Body of pancreas (tissue), 4 donors: Measurements from ENCODE around the gene DHRS1. TPM values are rescaled to one million over a fixed set of nuclear protein-coding genes. Genes with fewer than 3 reads are reported as not detected.

Experiments used
- ATAC-seq: fragments of 150-250 bp; one replicate; pipeline ENCODE4 v1.9.1; 2016
- DNase-seq, 4 donors: peaks; one replicate each; pipeline ENCODE4 v3.0.0-alpha.2; 2019
- H3K27ac ChIP-seq, 4 donors: fragments of 200-600 bp; sonication (generic); 1 replicate in 3 of 4; 2 replicates in 1 of 4; pipeline versions ENCODE4 v1.5.1 to v1.6.1; 2016 to 2019; ENCODE audit warnings: mild to moderate bottlenecking in 1 of 4, mixed read lengths in 1 of 4, moderate library complexity in 1 of 4
- H3K27me3 ChIP-seq, 2 donors: fragments of 200-600 bp; sonication (generic); one replicate each; pipeline ENCODE4 v1.6.0; 2016; ENCODE audit warnings: mild to moderate bottlenecking in 1 of 2
- H3K36me3 ChIP-seq, 2 donors: fragments of 200-600 bp; sonication (generic); replicated peaks in 1 of 2; 2 replicates each; pipeline ENCODE4 v1.5.1; 2016; ENCODE audit warnings: low read depth in 2 of 2; ENCODE audit not compliant: insufficient read depth in 1 of 2
- H3K4me1 ChIP-seq: fragments of 200-600 bp; sonication (generic); one replicate; pipeline ENCODE4 v1.6.0; 2016
- H3K4me3 ChIP-seq, 2 donors: fragments of 200-600 bp; sonication (generic); 1 replicate in 1 of 2; 2 replicates in 1 of 2; pipeline ENCODE4 v1.5.1; 2016 to 2019
- H3K9me3 ChIP-seq, 3 donors: fragments of 200-600 bp; sonication (generic); 1 replicate in 2 of 3; 2 replicates in 1 of 3; pipeline ENCODE4 v1.5.1; 2016
- POLR2A ChIP-seq, 3 donors: fragments of 450-650 bp; IDR thresholded peaks; one replicate each; pipeline ENCODE4 v1.6.1; 2016; ENCODE audit warnings: antibody characterized with exemption in 3 of 3, mild to moderate bottlenecking in 2 of 3
- WGBS, 2 donors: methylation state at CpG; one replicate each; pipeline ENCODE4 v1.1.5; 2017; 5-methylcytosine and 5-hydroxymethylcytosine counted together
- intact Hi-C: fragments of 100-400 bp; cut with DNase I; formaldehyde crosslinking; loops from one replicate; pipeline ENCODE4 v1.15.1; 2023
- total RNA-seq, 2 donors: library from RNA; depleted of rRNA; stranded (reverse); fragments of >200 nt; gene quantifications; one replicate each; pipeline ENCODE4 v1.1.0, GENCODE V29; 2016
- TF ChIP-seq, protein P1 (sequence below), 7 experiments: fragments of 450-650 bp in 4 of 7; fragments of 200-600 bp in 3 of 7; sonication (generic) in 3 of 7; IDR thresholded peaks; one replicate each; pipeline ENCODE4 v1.5.1; 2016 to 2019; ENCODE audit warnings: antibody characterized with exemption in 7 of 7

The DHRS1 gene
- total RNA-seq, 2 donors from 2014 or later: 18.8 to 31.4 TPM

DNA sequence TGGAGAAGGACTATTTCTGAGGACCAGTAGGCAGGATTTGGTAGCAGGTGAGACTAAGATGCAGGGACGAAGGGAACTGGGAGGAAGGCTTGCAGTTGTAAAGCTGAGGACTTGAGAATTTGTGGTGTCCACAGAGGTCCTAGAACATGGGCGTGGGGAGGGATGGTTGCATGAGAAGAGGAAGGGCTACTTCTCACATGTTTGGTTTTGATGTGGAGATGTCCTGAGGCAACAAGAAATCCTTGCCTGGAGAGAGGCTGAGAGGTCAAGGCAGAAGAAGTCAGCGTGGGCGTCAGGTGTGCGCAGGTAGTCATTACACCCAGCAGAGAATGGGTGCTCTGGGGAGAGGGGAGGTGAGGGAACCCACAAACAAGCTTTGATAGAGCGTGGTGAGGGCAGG, 22.5 kb downstream of the DHRS1 start:
- no peak overlapping the region for H3K27ac ChIP-seq
- whole genome bisulfite sequencing, 2 donors: 85 to 90% methylated on average over 6 of the region's 6 CpGs
- no peaks in the 10 kb centered on the region for H3K36me3 ChIP-seq
- ATAC-seq (no peak), DNase-seq (no peak)
- H3K27me3 ChIP-seq: no peaks in the 10 kb centered on the region
- H3K4me3 ChIP-seq: no peak overlapping the region
- intact Hi-C loops: no loop called here
- H3K4me1 ChIP-seq: peaks cover 44% of the 10 kb centered on the region
- H3K9me3 ChIP-seq: no peaks in the 10 kb centered on the region
- TF ChIP-seq, protein P1, sequence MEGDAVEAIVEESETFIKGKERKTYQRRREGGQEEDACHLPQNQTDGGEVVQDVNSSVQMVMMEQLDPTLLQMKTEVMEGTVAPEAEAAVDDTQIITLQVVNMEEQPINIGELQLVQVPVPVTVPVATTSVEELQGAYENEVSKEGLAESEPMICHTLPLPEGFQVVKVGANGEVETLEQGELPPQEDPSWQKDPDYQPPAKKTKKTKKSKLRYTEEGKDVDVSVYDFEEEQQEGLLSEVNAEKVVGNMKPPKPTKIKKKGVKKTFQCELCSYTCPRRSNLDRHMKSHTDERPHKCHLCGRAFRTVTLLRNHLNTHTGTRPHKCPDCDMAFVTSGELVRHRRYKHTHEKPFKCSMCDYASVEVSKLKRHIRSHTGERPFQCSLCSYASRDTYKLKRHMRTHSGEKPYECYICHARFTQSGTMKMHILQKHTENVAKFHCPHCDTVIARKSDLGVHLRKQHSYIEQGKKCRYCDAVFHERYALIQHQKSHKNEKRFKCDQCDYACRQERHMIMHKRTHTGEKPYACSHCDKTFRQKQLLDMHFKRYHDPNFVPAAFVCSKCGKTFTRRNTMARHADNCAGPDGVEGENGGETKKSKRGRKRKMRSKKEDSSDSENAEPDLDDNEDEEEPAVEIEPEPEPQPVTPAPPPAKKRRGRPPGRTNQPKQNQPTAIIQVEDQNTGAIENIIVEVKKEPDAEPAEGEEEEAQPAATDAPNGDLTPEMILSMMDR (IDR thresholded peaks at IDR 0.05): no peak
- TF ChIP-seq POLR2A (IDR thresholded peaks at IDR 0.05): no peak

DNA sequence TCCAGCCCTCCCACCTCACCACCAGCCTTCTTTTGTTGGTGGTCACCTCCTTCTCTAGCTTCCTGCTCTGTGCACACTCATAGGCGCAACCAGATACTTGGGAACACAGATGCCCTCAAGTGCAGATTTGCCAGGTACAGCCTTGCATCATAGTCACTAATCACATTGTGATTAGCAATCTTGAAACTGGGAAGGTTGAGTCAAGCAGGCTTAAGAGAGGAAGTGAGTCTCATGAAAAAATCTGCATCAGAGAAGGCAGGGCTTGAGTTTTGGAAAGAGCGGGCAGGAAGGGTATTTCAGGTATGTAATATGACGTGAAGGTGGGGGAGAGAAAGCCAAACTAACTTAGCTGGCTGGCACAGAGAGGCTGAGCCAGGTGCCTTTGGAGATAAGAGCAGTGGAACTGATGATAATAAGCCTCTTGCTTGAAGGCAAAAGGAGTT, 25.5 kb downstream of the DHRS1 start:
- no peaks in the 10 kb centered on the region for H3K27me3 ChIP-seq
- DNase-seq (peak; percentile 71 to 90 (median 78)), ATAC-seq (peak; percentile 79)
- intact Hi-C loops: no loop called here
- peaks cover 51% of the 10 kb centered on the region for H3K4me1 ChIP-seq
- H3K36me3 ChIP-seq: peaks cover 0 to 1% of the 10 kb centered on the region in 2 donors
- H3K27ac ChIP-seq: peak overlapping the region; percentile 71 to 96 (median 84)
- TF ChIP-seq, protein P1 (IDR thresholded peaks at IDR 0.05): no peak
- peak in 1 of 3 donors; percentile 46 for TF ChIP-seq POLR2A (IDR thresholded peaks at IDR 0.05)
- H3K4me3 ChIP-seq: no peak overlapping the region
- 22 to 36% methylated on average over 3 of the region's 3 CpGs for WGBS, 2 donors
- H3K9me3 ChIP-seq: no peaks in the 10 kb centered on the region

DNA sequence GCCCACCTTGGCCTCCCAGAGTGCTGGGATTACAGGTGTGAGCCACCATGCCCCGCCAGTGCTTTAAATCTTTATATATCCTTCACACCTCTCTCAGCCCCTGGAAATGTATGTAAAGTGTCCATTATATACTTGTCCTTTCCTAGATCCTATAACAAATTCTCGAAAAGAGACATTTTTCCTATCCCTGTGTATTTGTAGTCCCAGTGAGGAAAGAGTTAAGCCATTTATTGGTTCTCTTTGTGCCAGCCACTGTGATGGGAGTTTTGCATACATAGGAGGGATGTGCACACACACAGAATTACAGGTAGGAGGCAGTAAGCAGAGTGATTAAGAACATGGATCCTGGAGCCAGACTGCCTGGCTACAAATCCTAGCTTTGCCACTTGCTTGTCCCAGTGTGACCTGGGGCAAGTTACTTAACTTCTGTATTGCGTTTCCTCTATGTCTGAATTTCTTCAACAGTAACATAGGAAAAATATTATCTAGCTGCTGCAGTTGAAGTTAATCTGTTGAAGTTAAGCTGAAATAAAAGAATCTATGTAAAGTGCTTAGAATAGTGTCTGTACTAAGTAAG, 26.1 kb downstream of the DHRS1 start:
- H3K36me3 ChIP-seq: peaks cover 0 to 4% of the 10 kb centered on the region in 2 donors
- no peaks in the 10 kb centered on the region for H3K9me3 ChIP-seq
- no peaks in the 10 kb centered on the region for H3K27me3 ChIP-seq
- H3K4me3 ChIP-seq: no peak overlapping the region
- H3K27ac ChIP-seq: peak overlapping the region; percentile 71 to 96 (median 84)
- ATAC-seq (no peak), DNase-seq (peak in 2 of 4 donors; percentile 26 to 40)
- peaks cover 45% of the 10 kb centered on the region for H3K4me1 ChIP-seq
- intact Hi-C loops: no loop called here
- TF ChIP-seq POLR2A (IDR thresholded peaks at IDR 0.05): no peak
- TF ChIP-seq, protein P1 (IDR thresholded peaks at IDR 0.05): peak in 4 of 7 experiments; percentile 5 to 26 (median 22)
- 42 to 56% methylated on average over 3 of the region's 3 CpGs for WGBS, 2 donors

DNA sequence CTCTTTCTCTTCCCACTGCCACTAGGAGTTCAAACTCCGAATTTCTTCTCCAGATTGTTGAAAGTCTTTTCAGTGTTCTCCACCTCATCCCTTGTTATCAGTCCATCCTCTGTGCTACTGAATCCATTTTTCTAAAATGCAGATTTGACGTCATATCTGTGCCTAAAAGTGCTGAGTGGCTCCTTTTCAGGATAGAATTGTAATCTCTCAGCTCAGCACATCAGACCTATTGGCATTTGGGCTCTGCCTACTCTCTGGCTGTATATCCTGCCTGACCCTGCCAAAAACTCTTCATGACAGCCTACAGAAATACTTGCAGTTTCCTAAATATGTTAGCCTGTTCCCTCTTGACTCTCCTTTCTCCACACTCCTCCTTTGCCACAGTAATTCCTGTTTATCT, 27.1 kb downstream of the DHRS1 start:
- 76 to 78% methylated on average over 2 of the region's 2 CpGs for WGBS, 2 donors
- no peak for ATAC-seq
- no peak for DNase-seq
- TF ChIP-seq, protein P1 (IDR thresholded peaks at IDR 0.05): no peak
- no peak for TF ChIP-seq POLR2A (IDR thresholded peaks at IDR 0.05)
- Histone ChIP-seq H3K4me1 (peaks cover 45% of the 10 kb centered on the region), H3K9me3 (no peaks in the 10 kb centered on the region), H3K4me3 (no peak overlapping the region), H3K36me3 (peaks cover 0 to 6% of the 10 kb centered on the region in 2 donors), H3K27me3 (no peaks in the 10 kb centered on the region), H3K27ac (peak overlapping the region in 3 of 4 donors; percentile 93 to 96 (median 95))
- intact Hi-C loops: no loop called here

DNA sequence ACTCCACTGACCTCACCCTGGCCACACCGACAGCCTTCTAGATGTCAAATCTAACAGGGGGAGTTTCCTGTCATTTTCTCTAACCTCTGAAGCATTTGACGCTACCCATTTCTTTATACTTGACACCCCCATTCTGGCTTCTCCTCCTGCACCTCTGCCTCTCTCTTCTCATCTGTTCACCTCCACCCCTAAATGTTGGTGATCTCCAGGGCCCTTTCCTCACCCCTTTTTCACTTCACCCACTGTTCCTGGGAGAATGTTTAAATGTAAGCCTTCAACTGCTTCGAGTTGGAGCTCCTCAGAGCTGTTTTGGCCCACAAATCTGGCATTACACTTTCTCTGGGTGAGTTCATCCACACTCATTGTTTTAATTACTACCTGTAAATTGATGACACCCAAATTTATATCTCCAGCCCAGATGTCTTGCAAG, 27.7 kb downstream of the DHRS1 start:
- Histone ChIP-seq H3K4me1 (peaks cover 45% of the 10 kb centered on the region), H3K9me3 (no peaks in the 10 kb centered on the region), H3K36me3 (peaks cover 0 to 12% of the 10 kb centered on the region in 2 donors), H3K4me3 (no peak overlapping the region), H3K27me3 (no peaks in the 10 kb centered on the region), H3K27ac (peak overlapping the region; percentile 90 to 96 (median 94))
- 6% methylated on average over 3 of the region's 3 CpGs for WGBS, 2 donors
- TF ChIP-seq POLR2A (IDR thresholded peaks at IDR 0.05): no peak
- TF ChIP-seq, protein P1 (IDR thresholded peaks at IDR 0.05): no peak
- DNase-seq (no peak), ATAC-seq (no peak)
- intact Hi-C loops: no loop called here
